ENCODE measurements around the gene PIP5K1B. TPM values are rescaled to one million over a fixed set of nuclear protein-coding genes. Genes with fewer than 3 reads are reported as not detected.

PIP5K1B gene
- total and polyA plus RNA-seq, 2 experiments from 2014 or later, result 1.3 to 2.8 TPM

DNA sequence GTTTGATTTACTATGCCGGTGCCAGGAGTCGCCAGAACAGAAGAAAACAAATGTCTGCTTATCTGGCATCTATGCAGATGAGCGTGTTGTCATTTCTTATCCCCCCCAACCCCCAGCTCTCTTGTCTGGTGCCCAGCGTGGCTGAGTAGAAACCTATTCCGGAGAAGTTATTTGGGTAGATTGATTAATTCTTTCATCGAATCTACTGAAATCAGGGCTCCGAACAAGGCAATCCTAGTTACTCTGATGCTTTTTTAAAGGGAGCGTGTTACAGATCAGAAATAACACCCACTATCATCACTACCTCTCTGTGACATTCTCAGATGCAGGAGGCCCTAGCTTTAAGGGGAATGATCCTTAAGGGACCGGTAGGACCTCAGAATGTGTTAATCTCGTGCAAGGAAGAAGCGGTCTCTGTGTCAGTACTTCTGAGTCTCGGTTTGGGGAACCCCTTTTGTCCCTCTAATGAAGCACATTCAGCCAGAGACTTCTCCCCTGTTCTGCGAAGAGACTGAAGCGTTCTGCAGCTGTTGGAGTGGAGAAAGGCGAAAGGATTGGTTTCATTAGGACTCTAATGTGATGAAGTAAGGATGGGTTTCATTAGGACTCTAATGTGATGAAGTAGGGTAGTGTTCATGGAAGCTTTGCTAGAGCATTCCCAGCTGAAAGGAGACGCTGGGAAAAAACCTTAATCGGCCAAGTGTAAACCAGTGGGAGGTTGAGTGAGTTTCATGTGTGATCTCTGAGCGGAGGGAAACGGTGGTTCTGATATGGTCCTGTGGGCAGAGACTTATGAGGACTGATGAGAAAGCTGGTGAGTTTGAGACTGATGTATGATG lies 1.5 kb downstream of the PIP5K1B start:
- ATAC-seq (no peak), DNase-seq (ENCODE audit: low spot score) (peak; percentile 40)
- H3K36me3 Mint-ChIP-seq (ENCODE audit: low read depth), result no peaks in the 10 kb centered on the region; the same call in 2 of the 3 replicates
- H3K36me3 ChIP-seq (ENCODE audit: insufficient read depth), result no peaks in the 10 kb centered on the region; the same call in 1 of the 2 replicates
- H3K27ac ChIP-seq (ENCODE audit: low read depth), result no peak overlapping the region
- peak overlapping the region; percentile 95 for H3K4me3 ChIP-seq
- H4K20me1 ChIP-seq (replicated peaks; ENCODE audit: insufficient read depth), result no peaks in the 10 kb centered on the region
- peaks cover 33% of the 10 kb centered on the region for H3K4me1 Mint-ChIP-seq
- peaks cover 20% of the 10 kb centered on the region for H3K27me3 Mint-ChIP-seq (ENCODE audit: insufficient read depth, low read depth, poor library complexity)
- H3K9me2 ChIP-seq (ENCODE audit: insufficient read depth), result no peaks in the 10 kb centered on the region
- H2AFZ ChIP-seq, result peak overlapping the region; percentile 97
- H3K4me2 ChIP-seq, result peak overlapping the region; percentile 99
- no peaks in the 10 kb centered on the region for H3K9me3 Mint-ChIP-seq
- H3K79me2 ChIP-seq (replicated peaks; ENCODE audit: insufficient read depth), result peaks cover 5% of the 10 kb centered on the region; the same call in 1 of the 2 replicates
- no peak overlapping the region for H3K27ac Mint-ChIP-seq
- TF ChIP-seq ZNF114 (CRISPR knock-in tag; IDR thresholded peaks at IDR 0.05) (no peak), POLR2AphosphoS5 (IDR thresholded peaks at IDR 0.05; ENCODE audit: low read depth) (no peak), CREB1 (CRISPR knock-in tag; IDR thresholded peaks at IDR 0.05; ENCODE audit: low read depth) (no peak), EZH2phosphoT487 (IDR thresholded peaks at IDR 0.05; ENCODE audit: unreplicated experiment) (no peak), JUNB (IDR thresholded peaks at IDR 0.05; ENCODE audit: unreplicated experiment) (no peak), EZH2 (IDR thresholded peaks at IDR 0.05; ENCODE audit: low read depth, unreplicated experiment) (no peak), ZNF462 (CRISPR knock-in tag; IDR thresholded peaks at IDR 0.05) (no peak), ZNF331 (CRISPR knock-in tag; IDR thresholded peaks at IDR 0.05; ENCODE audit: low read depth) (no peak), STAT1 (IDR thresholded peaks at IDR 0.05; ENCODE audit: unreplicated experiment) (no peak), NANOG (IDR thresholded peaks at IDR 0.05; ENCODE audit: borderline replicate concordance) (no peak)
- TF ChIP-seq, protein P1, sequence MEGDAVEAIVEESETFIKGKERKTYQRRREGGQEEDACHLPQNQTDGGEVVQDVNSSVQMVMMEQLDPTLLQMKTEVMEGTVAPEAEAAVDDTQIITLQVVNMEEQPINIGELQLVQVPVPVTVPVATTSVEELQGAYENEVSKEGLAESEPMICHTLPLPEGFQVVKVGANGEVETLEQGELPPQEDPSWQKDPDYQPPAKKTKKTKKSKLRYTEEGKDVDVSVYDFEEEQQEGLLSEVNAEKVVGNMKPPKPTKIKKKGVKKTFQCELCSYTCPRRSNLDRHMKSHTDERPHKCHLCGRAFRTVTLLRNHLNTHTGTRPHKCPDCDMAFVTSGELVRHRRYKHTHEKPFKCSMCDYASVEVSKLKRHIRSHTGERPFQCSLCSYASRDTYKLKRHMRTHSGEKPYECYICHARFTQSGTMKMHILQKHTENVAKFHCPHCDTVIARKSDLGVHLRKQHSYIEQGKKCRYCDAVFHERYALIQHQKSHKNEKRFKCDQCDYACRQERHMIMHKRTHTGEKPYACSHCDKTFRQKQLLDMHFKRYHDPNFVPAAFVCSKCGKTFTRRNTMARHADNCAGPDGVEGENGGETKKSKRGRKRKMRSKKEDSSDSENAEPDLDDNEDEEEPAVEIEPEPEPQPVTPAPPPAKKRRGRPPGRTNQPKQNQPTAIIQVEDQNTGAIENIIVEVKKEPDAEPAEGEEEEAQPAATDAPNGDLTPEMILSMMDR (conservative IDR thresholded peaks at IDR 0.05; ENCODE audit: low read depth in 2 of 2), result no peak
- TF ChIP-seq, protein P2, sequence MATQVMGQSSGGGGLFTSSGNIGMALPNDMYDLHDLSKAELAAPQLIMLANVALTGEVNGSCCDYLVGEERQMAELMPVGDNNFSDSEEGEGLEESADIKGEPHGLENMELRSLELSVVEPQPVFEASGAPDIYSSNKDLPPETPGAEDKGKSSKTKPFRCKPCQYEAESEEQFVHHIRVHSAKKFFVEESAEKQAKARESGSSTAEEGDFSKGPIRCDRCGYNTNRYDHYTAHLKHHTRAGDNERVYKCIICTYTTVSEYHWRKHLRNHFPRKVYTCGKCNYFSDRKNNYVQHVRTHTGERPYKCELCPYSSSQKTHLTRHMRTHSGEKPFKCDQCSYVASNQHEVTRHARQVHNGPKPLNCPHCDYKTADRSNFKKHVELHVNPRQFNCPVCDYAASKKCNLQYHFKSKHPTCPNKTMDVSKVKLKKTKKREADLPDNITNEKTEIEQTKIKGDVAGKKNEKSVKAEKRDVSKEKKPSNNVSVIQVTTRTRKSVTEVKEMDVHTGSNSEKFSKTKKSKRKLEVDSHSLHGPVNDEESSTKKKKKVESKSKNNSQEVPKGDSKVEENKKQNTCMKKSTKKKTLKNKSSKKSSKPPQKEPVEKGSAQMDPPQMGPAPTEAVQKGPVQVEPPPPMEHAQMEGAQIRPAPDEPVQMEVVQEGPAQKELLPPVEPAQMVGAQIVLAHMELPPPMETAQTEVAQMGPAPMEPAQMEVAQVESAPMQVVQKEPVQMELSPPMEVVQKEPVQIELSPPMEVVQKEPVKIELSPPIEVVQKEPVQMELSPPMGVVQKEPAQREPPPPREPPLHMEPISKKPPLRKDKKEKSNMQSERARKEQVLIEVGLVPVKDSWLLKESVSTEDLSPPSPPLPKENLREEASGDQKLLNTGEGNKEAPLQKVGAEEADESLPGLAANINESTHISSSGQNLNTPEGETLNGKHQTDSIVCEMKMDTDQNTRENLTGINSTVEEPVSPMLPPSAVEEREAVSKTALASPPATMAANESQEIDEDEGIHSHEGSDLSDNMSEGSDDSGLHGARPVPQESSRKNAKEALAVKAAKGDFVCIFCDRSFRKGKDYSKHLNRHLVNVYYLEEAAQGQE (IDR thresholded peaks at IDR 0.05; ENCODE audit: unreplicated experiment), result no peak
- TF ChIP-seq, protein P3, sequence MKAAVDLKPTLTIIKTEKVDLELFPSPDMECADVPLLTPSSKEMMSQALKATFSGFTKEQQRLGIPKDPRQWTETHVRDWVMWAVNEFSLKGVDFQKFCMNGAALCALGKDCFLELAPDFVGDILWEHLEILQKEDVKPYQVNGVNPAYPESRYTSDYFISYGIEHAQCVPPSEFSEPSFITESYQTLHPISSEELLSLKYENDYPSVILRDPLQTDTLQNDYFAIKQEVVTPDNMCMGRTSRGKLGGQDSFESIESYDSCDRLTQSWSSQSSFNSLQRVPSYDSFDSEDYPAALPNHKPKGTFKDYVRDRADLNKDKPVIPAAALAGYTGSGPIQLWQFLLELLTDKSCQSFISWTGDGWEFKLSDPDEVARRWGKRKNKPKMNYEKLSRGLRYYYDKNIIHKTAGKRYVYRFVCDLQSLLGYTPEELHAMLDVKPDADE (IDR thresholded peaks at IDR 0.05), result no peak
- peaks cover 23% of the 10 kb centered on the region for H3K4me1 ChIP-seq (ENCODE audit: insufficient read depth)
- H3K27me3 ChIP-seq (ENCODE audit: insufficient read depth), result peaks cover 54% of the 10 kb centered on the region
- peaks cover 8% of the 10 kb centered on the region for H3F3A ChIP-seq (replicated peaks; ENCODE audit: low read depth)
- H3K4me3 Mint-ChIP-seq, result peak overlapping the region; percentile 82

Measured in GM23338 (cell line).